Bone marrow (tissue), 2 donors: ENCODE data around the gene PKDCC.
"Not testable (repeated sequence)": the region's sequence is repeated elsewhere in the genome, so short reads cannot be mapped to it uniquely, and the experiment has no call there.

ENCODE experiments used
- DNase-seq, 2 donors: peaks; one replicate each; lab custom pipeline; 2025; lab: John Stamatoyannopoulos, UW

Gene PKDCC

GRCh38 chr2:42030200-42030759, 17.5 kb upstream of the PKDCC start:
- no peak for DNase-seq

GRCh38 chr2:42030829-42031228, 17.0 kb upstream of the PKDCC start:
- no peak for DNase-seq

GRCh38 chr2:42031281-42032223, 16.3 kb upstream of the PKDCC start:
- no peak for DNase-seq

GRCh38 chr2:42032224-42032620, 15.6 kb upstream of the PKDCC start:
- no peak for DNase-seq

- DNase-seq = no peak
Observed at GRCh38 chr2:42032745-42033144, 15.1 kb upstream of the PKDCC start.

- DNase-seq = not testable (repeated sequence)
Observed at GRCh38 chr2:42034096-42034495, 13.7 kb upstream of the PKDCC start.

GRCh38 chr2:42035241-42035640, 12.6 kb upstream of the PKDCC start:
- DNase-seq = no peak

GRCh38 chr2:42036413-42036812, 11.4 kb upstream of the PKDCC start:
- DNase-seq = no peak

GRCh38 chr2:42036940-42037339, 10.9 kb upstream of the PKDCC start:
- no peak for DNase-seq

- no peak for DNase-seq
Observed at GRCh38 chr2:42040643-42041278, 7.1 kb upstream of the PKDCC start.

- DNase-seq = no peak
Observed at GRCh38 chr2:42041377-42042127, 6.3 kb upstream of the PKDCC start.

- DNase-seq = no peak
Observed at GRCh38 chr2:42042631-42043355, 5.0 kb upstream of the PKDCC start.

GRCh38 chr2:42043789-42044394, 3.9 kb upstream of the PKDCC start:
- DNase-seq = no peak

- DNase-seq = no peak
Observed at GRCh38 chr2:42044939-42045338, 2.9 kb upstream of the PKDCC start.

- DNase-seq = no peak
Observed at GRCh38 chr2:42045352-42045751, 2.5 kb upstream of the PKDCC start.

- no peak for DNase-seq
Observed at GRCh38 chr2:42045848-42046748, 1.7 kb upstream of the PKDCC start.

GRCh38 chr2:42046819-42047487, 868 bp upstream of the PKDCC start:
- no peak for DNase-seq

GRCh38 chr2:42048299-42049220, 739 bp downstream of the PKDCC start:
- DNase-seq = no peak
